ENCODE results near the gene C22orf23. TPM values are rescaled to one million over a fixed set of nuclear protein-coding genes. Genes with fewer than 3 reads are reported as not detected.
"Not testable (repeated sequence)": the region's sequence is repeated elsewhere in the genome, so short reads cannot be mapped to it uniquely, and the experiment has no call there.

C22orf23 gene
- total RNA-seq, 1 experiment from 2014 or later: 0.36 TPM

- no peaks in the 10 kb centered on the region for H3K27me3 ChIP-seq
- no peak for DNase-seq
- H3K9me3 ChIP-seq: no peaks in the 10 kb centered on the region
- H3K36me3 ChIP-seq: no peaks in the 10 kb centered on the region
- H3K4me3 ChIP-seq: no peak overlapping the region
Measured at GRCh38 chr22:37985050-37985585, 31.7 kb upstream of the C22orf23 start.

GRCh38 chr22:37983860-37984791, 30.7 kb upstream of the C22orf23 start, which contains the start of gene SOX10:
TSS of gene SOX10 (minus strand) at chr22:37984555. CDS start at chr22:37983784, 771 bp downstream.
- Histone ChIP-seq H3K4me3 (no peak within 1 kb of the TSS), H3K36me3 (no peaks in the 10 kb centered on the region), H3K9me3 (no peaks in the 10 kb centered on the region), H3K27me3 (no peaks in the 10 kb centered on the region)
- DNase-seq: no peak

- Histone ChIP-seq H3K27me3 (no peaks in the 10 kb centered on the region), H3K9me3 (no peaks in the 10 kb centered on the region), H3K4me3 (no peak overlapping the region), H3K36me3 (no peaks in the 10 kb centered on the region)
- no peak for DNase-seq
Measured at GRCh38 chr22:37982938-37983859, 29.8 kb upstream of the C22orf23 start.

- DNase-seq: no peak
Measured at GRCh38 chr22:37982151-37982785, 28.9 kb upstream of the C22orf23 start.

GRCh38 chr22:37981282-37982011, 28.0 kb upstream of the C22orf23 start:
- H3K4me3 ChIP-seq: no peak overlapping the region
- H3K36me3 ChIP-seq: no peaks in the 10 kb centered on the region
- no peaks in the 10 kb centered on the region for H3K9me3 ChIP-seq
- no peak for DNase-seq
- H3K27me3 ChIP-seq: no peaks in the 10 kb centered on the region

More at GRCh38 chr22:37982151-37982785, 28.9 kb upstream of the C22orf23 start:
- Histone ChIP-seq H3K4me3 (no peak overlapping the region), H3K27me3 (no peaks in the 10 kb centered on the region), H3K9me3 (no peaks in the 10 kb centered on the region), H3K36me3 (no peaks in the 10 kb centered on the region)

- no peaks in the 10 kb centered on the region for H3K9me3 ChIP-seq
- H3K27me3 ChIP-seq: no peaks in the 10 kb centered on the region
- DNase-seq: no peak
- H3K36me3 ChIP-seq: no peaks in the 10 kb centered on the region
- H3K4me3 ChIP-seq: no peak overlapping the region
Measured at GRCh38 chr22:37979782-37980181, 26.4 kb upstream of the C22orf23 start.

- Histone ChIP-seq H3K9me3 (no peaks in the 10 kb centered on the region), H3K36me3 (no peaks in the 10 kb centered on the region), H3K27me3 (no peaks in the 10 kb centered on the region), H3K4me3 (no peak overlapping the region)
- no peak for DNase-seq
Measured at GRCh38 chr22:37976547-37976946, 23.1 kb upstream of the C22orf23 start.

GRCh38 chr22:37976022-37976421, 22.6 kb upstream of the C22orf23 start:
- not testable (repeated sequence) for H3K9me3 ChIP-seq, H3K36me3 ChIP-seq, DNase-seq, H3K27me3 ChIP-seq, H3K4me3 ChIP-seq

GRCh38 chr22:37975153-37975552, 21.8 kb upstream of the C22orf23 start:
- Histone ChIP-seq H3K9me3 (no peaks in the 10 kb centered on the region), H3K4me3 (no peak overlapping the region), H3K27me3 (no peaks in the 10 kb centered on the region), H3K36me3 (no peaks in the 10 kb centered on the region)
- no peak for DNase-seq

GRCh38 chr22:37973271-37974170, 20.1 kb upstream of the C22orf23 start:
- Histone ChIP-seq H3K27me3 (no peaks in the 10 kb centered on the region), H3K36me3 (no peaks in the 10 kb centered on the region), H3K9me3 (no peaks in the 10 kb centered on the region), H3K4me3 (no peak overlapping the region)
- DNase-seq: no peak

GRCh38 chr22:37972527-37972926, 19.1 kb upstream of the C22orf23 start:
- Histone ChIP-seq H3K27me3 (no peaks in the 10 kb centered on the region), H3K4me3 (no peak overlapping the region), H3K36me3 (peaks cover 8% of the 10 kb centered on the region), H3K9me3 (no peaks in the 10 kb centered on the region)
- DNase-seq: no peak

GRCh38 chr22:37971475-37972434, 18.4 kb upstream of the C22orf23 start:
- no peaks in the 10 kb centered on the region for H3K9me3 ChIP-seq
- no peak overlapping the region for H3K4me3 ChIP-seq
- no peaks in the 10 kb centered on the region for H3K27me3 ChIP-seq
- peaks cover 15% of the 10 kb centered on the region for H3K36me3 ChIP-seq
- DNase-seq: no peak

GRCh38 chr22:37970864-37971263, 17.5 kb upstream of the C22orf23 start:
- H3K36me3 ChIP-seq: peaks cover 21% of the 10 kb centered on the region
- no peak overlapping the region for H3K4me3 ChIP-seq
- DNase-seq: no peak
- no peaks in the 10 kb centered on the region for H3K27me3 ChIP-seq
- H3K9me3 ChIP-seq: no peaks in the 10 kb centered on the region

All from MG63 (cell line).